Dendritic cell treated with granulocyte-macrophage colony-stimulating factor and Interleukin-4, amounts not matched to agents 40 ng/mL and 50 ng/mL, for 4 days (primary cell): ENCODE results near the gene IGLL5.
A peak's percentile ranks its signal among the peaks of the same experiment; 100 is the strongest.

Experiments
- H3K27ac Mint-ChIP-seq: one replicate; pipeline ENCODE4 v1.8.0; 2022; ENCODE audit warnings: mild to moderate bottlenecking, mixed read lengths
- H3K27me3 Mint-ChIP-seq: one replicate; pipeline ENCODE4 v1.8.0; 2022; ENCODE audit warnings: mild to moderate bottlenecking, mixed read lengths
- H3K36me3 Mint-ChIP-seq: one replicate; pipeline ENCODE4 v1.8.0; 2022; ENCODE audit warnings: low read depth, mixed read lengths
- H3K4me1 Mint-ChIP-seq: one replicate; pipeline ENCODE4 v1.8.0; 2022; ENCODE audit warnings: low read depth, mixed read lengths
- H3K4me3 Mint-ChIP-seq: one replicate; pipeline ENCODE4 v1.8.0; 2022; ENCODE audit warnings: mild to moderate bottlenecking, moderate library complexity, mixed read lengths
- H3K9me3 Mint-ChIP-seq: one replicate; pipeline ENCODE4 v1.8.0; 2022; ENCODE audit warnings: mixed read lengths
- intact Hi-C: fragments of 100-400 bp; cut with micrococcal nuclease; formaldehyde crosslinking; loops from one replicate; pipeline ENCODE4 v1.15.0; 2022

Gene IGLL5

GRCh38 chr22:22871536-22872278, 15.9 kb upstream of the IGLL5 start:
- Mint-ChIP-seq H3K27me3 (peaks cover 3% of the 10 kb centered on the region), H3K36me3 (no peaks in the 10 kb centered on the region), H3K9me3 (peaks cover 9% of the 10 kb centered on the region), H3K27ac (no peak overlapping the region), H3K4me3 (no peak overlapping the region), H3K4me1 (peaks cover 13% of the 10 kb centered on the region)
- intact Hi-C loops, result no loop called here

- peaks cover under 1% of the 10 kb centered on the region for H3K27me3 Mint-ChIP-seq
- peaks cover 9% of the 10 kb centered on the region for H3K9me3 Mint-ChIP-seq
- H3K4me3 Mint-ChIP-seq, result no peak overlapping the region
- no peak overlapping the region for H3K27ac Mint-ChIP-seq
- intact Hi-C loops, result no loop called here
- peaks cover 9% of the 10 kb centered on the region for H3K4me1 Mint-ChIP-seq
- H3K36me3 Mint-ChIP-seq, result no peaks in the 10 kb centered on the region
Observed at GRCh38 chr22:22872722-22873708, 14.6 kb upstream of the IGLL5 start.

- no peak overlapping the region for H3K4me3 Mint-ChIP-seq
- H3K9me3 Mint-ChIP-seq, result peaks cover 9% of the 10 kb centered on the region
- H3K27me3 Mint-ChIP-seq, result peaks cover 1% of the 10 kb centered on the region
- no peaks in the 10 kb centered on the region for H3K36me3 Mint-ChIP-seq
- peaks cover 18% of the 10 kb centered on the region for H3K4me1 Mint-ChIP-seq
- H3K27ac Mint-ChIP-seq, result no peak overlapping the region
- intact Hi-C loops, result loop anchor here (2.0 kb wide), 1 partner anchor 67 kb away; no protein-coding TSS in a partner anchor
Observed at GRCh38 chr22:22877523-22878210, 9.9 kb upstream of the IGLL5 start.

GRCh38 chr22:22878211-22878570, 9.4 kb upstream of the IGLL5 start:
- intact Hi-C loops, result no loop called here
- Mint-ChIP-seq H3K36me3 (no peaks in the 10 kb centered on the region), H3K27me3 (peaks cover 1% of the 10 kb centered on the region), H3K9me3 (peaks cover 9% of the 10 kb centered on the region), H3K4me3 (no peak overlapping the region), H3K4me1 (peaks cover 23% of the 10 kb centered on the region), H3K27ac (no peak overlapping the region)

GRCh38 chr22:22878801-22879674, 8.6 kb upstream of the IGLL5 start:
- Mint-ChIP-seq H3K9me3 (peaks cover 9% of the 10 kb centered on the region), H3K27ac (no peak overlapping the region), H3K4me1 (peaks cover 31% of the 10 kb centered on the region), H3K4me3 (no peak overlapping the region), H3K27me3 (peaks cover 1% of the 10 kb centered on the region), H3K36me3 (no peaks in the 10 kb centered on the region)
- intact Hi-C loops, result no loop called here

GRCh38 chr22:22879675-22880155, 7.9 kb upstream of the IGLL5 start:
- H3K27ac Mint-ChIP-seq, result no peak overlapping the region

GRCh38 chr22:22880645-22881044, 7.0 kb upstream of the IGLL5 start:
- Mint-ChIP-seq H3K4me1 (peaks cover 38% of the 10 kb centered on the region), H3K27me3 (peaks cover 3% of the 10 kb centered on the region), H3K27ac (no peak overlapping the region), H3K9me3 (no peaks in the 10 kb centered on the region), H3K4me3 (no peak overlapping the region), H3K36me3 (no peaks in the 10 kb centered on the region)
- intact Hi-C loops, result loop anchor here (5.0 kb wide), 1 partner anchor 33 kb away; no protein-coding TSS in a partner anchor

More at GRCh38 chr22:22879675-22880155, 7.9 kb upstream of the IGLL5 start:
- Mint-ChIP-seq H3K4me3 (no peak overlapping the region), H3K4me1 (peaks cover 36% of the 10 kb centered on the region), H3K9me3 (peaks cover 3% of the 10 kb centered on the region), H3K36me3 (no peaks in the 10 kb centered on the region), H3K27me3 (peaks cover 1% of the 10 kb centered on the region)
- intact Hi-C loops, result loop anchor here (5.0 kb wide), 1 partner anchor 32 kb away; no protein-coding TSS in a partner anchor

GRCh38 chr22:22881116-22882000, 6.3 kb upstream of the IGLL5 start:
- Mint-ChIP-seq H3K27me3 (peaks cover 4% of the 10 kb centered on the region), H3K27ac (no peak overlapping the region), H3K4me3 (no peak overlapping the region), H3K9me3 (no peaks in the 10 kb centered on the region), H3K36me3 (no peaks in the 10 kb centered on the region), H3K4me1 (peaks cover 40% of the 10 kb centered on the region)
- intact Hi-C loops, result loop anchor here (5.0 kb wide), 1 partner anchor 34 kb away; no protein-coding TSS in a partner anchor

GRCh38 chr22:22882033-22882717, 5.4 kb upstream of the IGLL5 start:
- H3K4me1 Mint-ChIP-seq, result peaks cover 42% of the 10 kb centered on the region
- H3K27me3 Mint-ChIP-seq, result peaks cover 4% of the 10 kb centered on the region
- H3K9me3 Mint-ChIP-seq, result no peaks in the 10 kb centered on the region
- peak overlapping the region; percentile 67 for H3K27ac Mint-ChIP-seq
- intact Hi-C loops, result loop anchor here (1.0 to 5.0 kb wide), 2 partner anchors 35 to 74 kb away; no protein-coding TSS in a partner anchor
- no peak overlapping the region for H3K4me3 Mint-ChIP-seq
- no peaks in the 10 kb centered on the region for H3K36me3 Mint-ChIP-seq

- Mint-ChIP-seq H3K4me1 (peaks cover 42% of the 10 kb centered on the region), H3K9me3 (no peaks in the 10 kb centered on the region), H3K27ac (peak overlapping the region; percentile 67), H3K4me3 (no peak overlapping the region), H3K27me3 (peaks cover 2% of the 10 kb centered on the region), H3K36me3 (no peaks in the 10 kb centered on the region)
- intact Hi-C loops, result loop anchor here (5.0 kb wide), 1 partner anchor 36 kb away; no protein-coding TSS in a partner anchor
Observed at GRCh38 chr22:22883090-22883727, 4.4 kb upstream of the IGLL5 start.
